ENCODE results near the gene SIPA1L3. TPM values are rescaled to one million over a fixed set of nuclear protein-coding genes. Genes with fewer than 3 reads are reported as not detected.

Gene SIPA1L3
- polyA plus RNA-seq, 1 donor from 2014 or later, result 2.8 TPM

- no peak overlapping the region for H3K27ac ChIP-seq (ENCODE audit: low read length)
- no peak overlapping the region for H3K9ac ChIP-seq (ENCODE audit: low read length)
- H3K36me3 ChIP-seq (ENCODE audit: insufficient read depth, low read length), result no peaks in the 10 kb centered on the region
- TF ChIP-seq EP300 (conservative IDR thresholded peaks at IDR 0.05; ENCODE audit: poor library complexity, severe bottlenecking) (no peak), CTCF (IDR thresholded peaks at IDR 0.05; ENCODE audit: poor library complexity, severe bottlenecking) (no peak), MXI1 (conservative IDR thresholded peaks at IDR 0.05; ENCODE audit: poor library complexity, severe bottlenecking) (no peak), RAD21 (conservative IDR thresholded peaks at IDR 0.05) (no peak), TAF1 (IDR thresholded peaks at IDR 0.05; ENCODE audit: low read depth) (no peak), EZH2 (IDR thresholded peaks at IDR 0.05; ENCODE audit: borderline replicate concordance, insufficient read depth, low read length, poor library complexity, severe bottlenecking) (no peak), REST (IDR thresholded peaks at IDR 0.05; ENCODE audit: borderline replicate concordance) (no peak), SMC3 (conservative IDR thresholded peaks at IDR 0.05; ENCODE audit: poor library complexity) (no peak), POLR2AphosphoS5 (IDR thresholded peaks at IDR 0.05) (no peak)
- H4K20me1 ChIP-seq (ENCODE audit: insufficient read depth), result no peaks in the 10 kb centered on the region
- no peak overlapping the region for H3K4me3 ChIP-seq (ENCODE audit: low read length)
- H2AFZ ChIP-seq (ENCODE audit: low read depth, low read length), result no peak overlapping the region
- no peaks in the 10 kb centered on the region for H3K9me2 ChIP-seq (ENCODE audit: insufficient read depth, low read length)
- H3K9me3 ChIP-seq (ENCODE audit: low read length), result no peaks in the 10 kb centered on the region
- H3K27me3 ChIP-seq (ENCODE audit: insufficient read depth, low read depth, low read length), result no peaks in the 10 kb centered on the region
- no peak overlapping the region for H3K4me2 ChIP-seq (ENCODE audit: low read length)
- no peaks in the 10 kb centered on the region for H3F3A ChIP-seq (ENCODE audit: insufficient read depth, low read length, poor library complexity, severe bottlenecking)
- H3K79me2 ChIP-seq (replicated peaks; ENCODE audit: insufficient read depth, low read length), result no peaks in the 10 kb centered on the region
Observed at GRCh38 chr19:38078302-38078930, 171.4 kb downstream of the SIPA1L3 start.

GRCh38 chr19:38079926-38080380, 172.9 kb downstream of the SIPA1L3 start:
- no peaks in the 10 kb centered on the region for H3K79me2 ChIP-seq (replicated peaks; ENCODE audit: insufficient read depth, low read length)
- no peaks in the 10 kb centered on the region for H3K27me3 ChIP-seq (ENCODE audit: insufficient read depth, low read depth, low read length)
- no peak for TF ChIP-seq MXI1 (conservative IDR thresholded peaks at IDR 0.05; ENCODE audit: poor library complexity, severe bottlenecking)
- TF ChIP-seq EP300 (conservative IDR thresholded peaks at IDR 0.05; ENCODE audit: poor library complexity, severe bottlenecking), result no peak
- TF ChIP-seq CTCF (IDR thresholded peaks at IDR 0.05; ENCODE audit: poor library complexity, severe bottlenecking), result no peak
- TF ChIP-seq TAF1 (IDR thresholded peaks at IDR 0.05; ENCODE audit: low read depth), result no peak
- no peak for TF ChIP-seq EZH2 (IDR thresholded peaks at IDR 0.05; ENCODE audit: borderline replicate concordance, insufficient read depth, low read length, poor library complexity, severe bottlenecking)
- no peak for TF ChIP-seq REST (IDR thresholded peaks at IDR 0.05; ENCODE audit: borderline replicate concordance)
- no peak for TF ChIP-seq POLR2AphosphoS5 (IDR thresholded peaks at IDR 0.05)
- TF ChIP-seq RAD21 (conservative IDR thresholded peaks at IDR 0.05), result no peak
- no peak for TF ChIP-seq SMC3 (conservative IDR thresholded peaks at IDR 0.05; ENCODE audit: poor library complexity)
- H3K4me2 ChIP-seq (ENCODE audit: low read length), result no peak overlapping the region
- H3K36me3 ChIP-seq (ENCODE audit: insufficient read depth, low read length), result no peaks in the 10 kb centered on the region
- no peak overlapping the region for H3K4me3 ChIP-seq (ENCODE audit: low read length)
- H3K9ac ChIP-seq (ENCODE audit: low read length), result no peak overlapping the region
- no peak overlapping the region for H2AFZ ChIP-seq (ENCODE audit: low read depth, low read length)
- no peaks in the 10 kb centered on the region for H3F3A ChIP-seq (ENCODE audit: insufficient read depth, low read length, poor library complexity, severe bottlenecking)
- H3K27ac ChIP-seq (ENCODE audit: low read length), result no peak overlapping the region
- H3K9me2 ChIP-seq (ENCODE audit: insufficient read depth, low read length), result no peaks in the 10 kb centered on the region
- no peaks in the 10 kb centered on the region for H4K20me1 ChIP-seq (ENCODE audit: insufficient read depth)
- no peaks in the 10 kb centered on the region for H3K9me3 ChIP-seq (ENCODE audit: low read length)

All from neural cell (in vitro differentiated cells).